Loucy (cell line): ENCODE data around the gene TMEM95.

Experiments used
- EZH2phosphoT487 ChIP-seq: fragments of 200-600 bp; IDR thresholded peaks from 2 replicates; pipeline ENCODE4 v1.6.1; 2018; ENCODE audit warnings: antibody characterized with exemption, mild to moderate bottlenecking, moderate library complexity, borderline replicate concordance
- TF ChIP-seq, protein P1 (sequence below): fragments of 200-600 bp; sonication (generic); conservative IDR thresholded peaks from 2 replicates; pipeline ENCODE4 v1.5.1; 2014; ENCODE audit warnings: mild to moderate bottlenecking, antibody characterized with exemption, low read length

GRCh38 chr17:7363311-7363710, 8.4 kb downstream of the TMEM95 start:
- TF ChIP-seq, protein P1, sequence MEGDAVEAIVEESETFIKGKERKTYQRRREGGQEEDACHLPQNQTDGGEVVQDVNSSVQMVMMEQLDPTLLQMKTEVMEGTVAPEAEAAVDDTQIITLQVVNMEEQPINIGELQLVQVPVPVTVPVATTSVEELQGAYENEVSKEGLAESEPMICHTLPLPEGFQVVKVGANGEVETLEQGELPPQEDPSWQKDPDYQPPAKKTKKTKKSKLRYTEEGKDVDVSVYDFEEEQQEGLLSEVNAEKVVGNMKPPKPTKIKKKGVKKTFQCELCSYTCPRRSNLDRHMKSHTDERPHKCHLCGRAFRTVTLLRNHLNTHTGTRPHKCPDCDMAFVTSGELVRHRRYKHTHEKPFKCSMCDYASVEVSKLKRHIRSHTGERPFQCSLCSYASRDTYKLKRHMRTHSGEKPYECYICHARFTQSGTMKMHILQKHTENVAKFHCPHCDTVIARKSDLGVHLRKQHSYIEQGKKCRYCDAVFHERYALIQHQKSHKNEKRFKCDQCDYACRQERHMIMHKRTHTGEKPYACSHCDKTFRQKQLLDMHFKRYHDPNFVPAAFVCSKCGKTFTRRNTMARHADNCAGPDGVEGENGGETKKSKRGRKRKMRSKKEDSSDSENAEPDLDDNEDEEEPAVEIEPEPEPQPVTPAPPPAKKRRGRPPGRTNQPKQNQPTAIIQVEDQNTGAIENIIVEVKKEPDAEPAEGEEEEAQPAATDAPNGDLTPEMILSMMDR: no peak
- TF ChIP-seq EZH2phosphoT487: no peak
